Spleen (tissue), 11 donors: ENCODE measurements around the gene SLFN12. TPM values are rescaled to one million over a fixed set of nuclear protein-coding genes. Genes with fewer than 3 reads are reported as not detected.
A peak's percentile ranks its signal among the peaks of the same experiment; 100 is the strongest.

Experiments
- DNase-seq: peaks from one replicate; pipeline ENCODE4 v3.0.0-alpha.2; 2020
- H3K27ac ChIP-seq, 8 donors: fragments of 200-600 bp; sonication (generic) in 7 of 8; 1 replicate in 4 of 8; 2 replicates in 4 of 8; pipeline versions ENCODE4 v1.5.0 to v1.8.0; 2016 to 2021; ENCODE audit warnings: inconsistent platforms in 4 of 8, mild to moderate bottlenecking in 4 of 8, moderate library complexity in 1 of 8
- H3K27me3 ChIP-seq, 7 donors: fragments of 200-600 bp; sonication (generic) in 6 of 7; replicated peaks in 1 of 7; 1 replicate in 4 of 7; 2 replicates in 3 of 7; pipeline versions ENCODE4 v1.5.0 to v1.8.0; 2016 to 2021; ENCODE audit warnings: inconsistent platforms in 3 of 7, mild to moderate bottlenecking in 1 of 7
- H3K36me3 ChIP-seq, 6 donors: fragments of 200-600 bp; sonication (generic) in 5 of 6; 1 replicate in 4 of 6; 2 replicates in 2 of 6; pipeline versions ENCODE4 v1.5.0 to v1.8.0; 2016 to 2021; ENCODE audit warnings: inconsistent platforms in 2 of 6
- H3K4me1 ChIP-seq, 6 donors: fragments of 200-600 bp; sonication (generic) in 5 of 6; 1 replicate in 3 of 6; 2 replicates in 3 of 6; pipeline versions ENCODE4 v1.5.0 to v1.8.0; 2016 to 2021; ENCODE audit warnings: inconsistent platforms in 3 of 6
- H3K4me3 ChIP-seq, 8 donors: fragments of 200-600 bp; sonication (generic) in 7 of 8; 1 replicate in 4 of 8; 2 replicates in 4 of 8; pipeline versions ENCODE4 v1.5.0 to v1.8.0; 2016 to 2021; ENCODE audit warnings: inconsistent platforms in 4 of 8, mild to moderate bottlenecking in 4 of 8, moderate library complexity in 2 of 8
- H3K9me3 ChIP-seq, 8 donors: fragments of 200-600 bp; sonication (generic) in 7 of 8; 1 replicate in 4 of 8; 2 replicates in 4 of 8; pipeline versions ENCODE4 v1.5.0 to v1.8.0; 2016 to 2021; ENCODE audit warnings: inconsistent platforms in 4 of 8
- POLR2A ChIP-seq, 3 donors: fragments of 450-650 bp; IDR thresholded peaks; one replicate each; pipeline ENCODE4 v1.5.1; 2017; ENCODE audit warnings: antibody characterized with exemption in 3 of 3, mild to moderate bottlenecking in 1 of 3
- POLR2AphosphoS5 ChIP-seq, 3 donors: sonication (generic); formaldehyde crosslinking; IDR thresholded peaks; one replicate each; pipeline ENCODE4 v1.5.1; 2017; ENCODE audit warnings: antibody characterized with exemption in 3 of 3
- WGBS, 5 donors: extraction: QIAGEN DNeasy Blood & Tissue Kit in 3 of 5; methylation state at CpG; one replicate each; pipeline versions ENCODE4 v1.1.5 to v1.1.7; 2013 to 2018; 5-methylcytosine and 5-hydroxymethylcytosine counted together
- intact Hi-C: fragments of 100-400 bp; cut with DNase I; formaldehyde crosslinking; loops from one replicate; pipeline ENCODE4 v1.15.0; 2023; ENCODE audit warnings: low total_unique reads
- polyA plus RNA-seq, 3 donors: library from polyadenylated mRNA; stranded (reverse); fragments of 200-250 nt; gene quantifications; one replicate each; pipeline ENCODE4 v1.2.1, GENCODE V29; 2013
- total RNA-seq, 7 donors: library from RNA; depleted of rRNA in 3 of 7; stranded (reverse); fragments of >200 nt in 3 of 7; fragmentation: NEBNext Ultra II Directional in 4 of 7; extraction: Animal tissue kit (Norgen Biotek cat#: 25700) in 4 of 7; gene quantifications; one replicate each; pipeline versions ENCODE4 v1.1.0 to v1.2.1, GENCODE V29; 2016 to 2021
- TF ChIP-seq, protein P1 (sequence below), 11 experiments: fragments of 200-600 bp in 7 of 11; fragments of 450-650 bp in 4 of 11; sonication (generic) in 4 of 11; IDR thresholded peaks in 8 of 11; conservative IDR thresholded peaks in 3 of 11; 1 replicate in 7 of 11; 2 replicates in 4 of 11; pipeline versions ENCODE4 v1.4.0 to v1.8.0; 2016 to 2021; ENCODE audit warnings: antibody characterized with exemption in 11 of 11, inconsistent platforms in 4 of 11, mild to moderate bottlenecking in 1 of 11
- donor health status: healthy with polysubstance abuse.
- donor health status: DM: no; HTN: no; CAD: no; lungs with moderate emphysema.
- donor health status: DM: no; HTN: no; CAD: no.
- donor health status: Bipolar disorder and iron deficiency.
- donor health status: healthy.
- donor health status: DM: no; HTN: no; CAD: no.
- donor health status: DM: yes; HTN: yes; CAD: no.

The SLFN12 gene
- total and polyA plus RNA-seq, 10 donors = 1.6 to 26.8 (median 21.3) TPM

- peaks cover 0 to 10% (median 0%) of the 10 kb centered on the region in 6 donors for H3K36me3 ChIP-seq
- H3K4me1 ChIP-seq = peaks cover 0 to 79% (median 52%) of the 10 kb centered on the region in 6 donors
- peak within 1 kb of the TSS; percentile 48 to 85 (median 62) for H3K4me3 ChIP-seq
- TF ChIP-seq, protein P1, sequence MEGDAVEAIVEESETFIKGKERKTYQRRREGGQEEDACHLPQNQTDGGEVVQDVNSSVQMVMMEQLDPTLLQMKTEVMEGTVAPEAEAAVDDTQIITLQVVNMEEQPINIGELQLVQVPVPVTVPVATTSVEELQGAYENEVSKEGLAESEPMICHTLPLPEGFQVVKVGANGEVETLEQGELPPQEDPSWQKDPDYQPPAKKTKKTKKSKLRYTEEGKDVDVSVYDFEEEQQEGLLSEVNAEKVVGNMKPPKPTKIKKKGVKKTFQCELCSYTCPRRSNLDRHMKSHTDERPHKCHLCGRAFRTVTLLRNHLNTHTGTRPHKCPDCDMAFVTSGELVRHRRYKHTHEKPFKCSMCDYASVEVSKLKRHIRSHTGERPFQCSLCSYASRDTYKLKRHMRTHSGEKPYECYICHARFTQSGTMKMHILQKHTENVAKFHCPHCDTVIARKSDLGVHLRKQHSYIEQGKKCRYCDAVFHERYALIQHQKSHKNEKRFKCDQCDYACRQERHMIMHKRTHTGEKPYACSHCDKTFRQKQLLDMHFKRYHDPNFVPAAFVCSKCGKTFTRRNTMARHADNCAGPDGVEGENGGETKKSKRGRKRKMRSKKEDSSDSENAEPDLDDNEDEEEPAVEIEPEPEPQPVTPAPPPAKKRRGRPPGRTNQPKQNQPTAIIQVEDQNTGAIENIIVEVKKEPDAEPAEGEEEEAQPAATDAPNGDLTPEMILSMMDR (IDR thresholded peaks at IDR 0.05 in 8 of 11, conservative IDR thresholded peaks at IDR 0.05 in 3 of 11) = no peak
- TF ChIP-seq POLR2AphosphoS5 (IDR thresholded peaks at IDR 0.05) (peak; percentile 93 to 99 (median 98)), POLR2A (IDR thresholded peaks at IDR 0.05) (peak; percentile 69 to 93 (median 91))
- intact Hi-C loops = no loop called here
- H3K9me3 ChIP-seq = peaks cover 0 to 13% (median 8%) of the 10 kb centered on the region in 8 donors
- no peaks in the 10 kb centered on the region for H3K27me3 ChIP-seq
- H3K27ac ChIP-seq = peak within 1 kb of the TSS; percentile 87 to 97 (median 92)
- WGBS, 5 donors = 0 to 1% (median 0%) methylated on average over 20 to 22 of the region's 22 CpGs
- peak; percentile 92 for DNase-seq
Observed at GRCh38 chr17:35373534-35373983, 58.7 kb downstream of the SLFN12 start, which contains the start of gene SLFN11. Gene SLFN11, minus strand, starts transcription at chr17:35373621. Its CDS starts 9,814 bp downstream, at chr17:35363807.

GRCh38 chr17:35372846-35373533, 59.3 kb downstream of the SLFN12 start:
- 0 to 1% (median 1%) methylated on average over 15 to 25 of the region's 25 CpGs for WGBS, 5 donors
- Histone ChIP-seq H3K36me3 (peaks cover 0 to 10% (median 0%) of the 10 kb centered on the region in 6 donors), H3K27me3 (no peaks in the 10 kb centered on the region), H3K4me1 (peaks cover 0 to 83% (median 58%) of the 10 kb centered on the region in 6 donors), H3K27ac (peak overlapping the region; percentile 87 to 97 (median 92)), H3K4me3 (peak overlapping the region; percentile 48 to 85 (median 62)), H3K9me3 (peaks cover 0 to 13% (median 8%) of the 10 kb centered on the region in 8 donors)
- peak; percentile 84 for DNase-seq
- TF ChIP-seq, protein P1 (IDR thresholded peaks at IDR 0.05 in 8 of 11, conservative IDR thresholded peaks at IDR 0.05 in 3 of 11) = no peak
- TF ChIP-seq POLR2AphosphoS5 (IDR thresholded peaks at IDR 0.05) (no peak), POLR2A (IDR thresholded peaks at IDR 0.05) (no peak)
- intact Hi-C loops = no loop called here

DNA sequence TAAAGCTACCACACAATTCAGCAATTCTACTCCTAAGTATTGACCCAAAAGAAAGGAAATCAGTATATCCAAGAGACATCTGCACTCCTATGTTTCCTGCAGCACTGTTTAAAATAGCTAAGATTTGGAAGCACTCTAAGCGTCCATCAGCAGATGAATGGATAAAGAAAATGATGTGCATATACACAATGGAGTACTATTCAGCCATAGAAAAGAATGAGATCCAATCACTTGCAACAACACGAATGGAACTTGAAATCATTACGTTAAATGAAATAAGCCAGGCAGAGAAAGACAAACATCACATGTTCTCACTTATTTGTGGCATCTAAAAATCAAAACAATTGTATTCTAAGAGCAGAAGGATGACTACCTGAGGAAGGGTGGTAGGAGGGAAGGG, 60.4 kb downstream of the SLFN12 start:
- H3K4me1 ChIP-seq = peaks cover 5 to 87% (median 63%) of the 10 kb centered on the region in 6 donors
- WGBS, 5 donors = 85 to 100% (median 89%) methylated on average over 3 of the region's 3 CpGs

More for the DNA sequence above, 60.4 kb downstream of the SLFN12 start:
- H3K27ac ChIP-seq = no peak overlapping the region
- DNase-seq = no peak
- H3K36me3 ChIP-seq = peaks cover 0 to 10% (median 0%) of the 10 kb centered on the region in 6 donors
- peaks cover 0 to 13% (median 8%) of the 10 kb centered on the region in 8 donors for H3K9me3 ChIP-seq
- H3K4me3 ChIP-seq = peak overlapping the region in 5 of 8 donors; percentile 61 to 85 (median 62)
- no peaks in the 10 kb centered on the region for H3K27me3 ChIP-seq
- intact Hi-C loops = no loop called here
- TF ChIP-seq POLR2AphosphoS5 (IDR thresholded peaks at IDR 0.05) = no peak
- TF ChIP-seq, protein P1 (IDR thresholded peaks at IDR 0.05 in 8 of 11, conservative IDR thresholded peaks at IDR 0.05 in 3 of 11) = no peak
